ENCODE measurements around the gene MMUT.
"Not testable (repeated sequence)": the region's sequence is repeated elsewhere in the genome, so short reads cannot be mapped to it uniquely, and the experiment has no call there.

MMUT gene

DNA sequence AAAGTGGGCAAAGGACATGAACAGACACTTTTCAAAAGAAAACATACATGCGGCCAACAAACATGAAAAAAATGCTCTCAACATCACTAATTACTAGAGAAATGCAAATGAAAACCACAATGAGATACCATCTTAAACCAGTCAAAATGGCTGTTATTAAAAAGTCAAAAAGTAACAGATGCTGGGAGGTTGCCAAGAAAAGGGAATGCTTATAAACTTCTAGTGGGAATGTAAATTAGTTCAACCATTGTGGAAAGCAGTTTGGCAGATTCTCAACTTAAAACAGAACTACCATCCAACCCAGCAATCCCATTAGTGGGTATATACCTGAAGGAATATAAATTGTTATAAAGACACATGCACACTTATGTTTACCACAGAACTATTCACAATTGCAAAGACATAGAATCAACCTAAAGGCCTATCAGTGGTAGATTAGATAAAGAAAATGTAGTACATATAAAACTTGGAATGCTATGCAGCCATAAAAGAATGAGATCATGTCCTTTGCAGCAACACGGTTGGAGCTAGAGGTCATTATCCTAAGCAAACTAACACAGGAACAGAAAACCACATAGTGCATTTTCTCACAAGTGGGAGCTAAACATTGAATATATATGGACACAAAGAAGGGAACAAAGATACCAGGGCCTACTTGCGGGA, 16.4 kb upstream of the MMUT start:
- TF ChIP-seq PAX5 (IDR thresholded peaks at IDR 0.05; ENCODE audit: insufficient read depth, low read length, severe bottlenecking) (no peak), TAF1 (IDR thresholded peaks at IDR 0.05; ENCODE audit: low read depth, low read length) (no peak), SPI1 (IDR thresholded peaks at IDR 0.05; ENCODE audit: low read depth, low read length) (no peak), POU2F2 (IDR thresholded peaks at IDR 0.05; ENCODE audit: low read depth, low read length) (no peak), POLR2A (IDR thresholded peaks at IDR 0.05; ENCODE audit: low read depth, low read length) (no peak), POLR2AphosphoS5 (IDR thresholded peaks at IDR 0.05; ENCODE audit: low read depth, low read length) (no peak)
- no peak for DNase-seq (ENCODE audit: insufficient read length, low spot score)
- FAIRE-seq: no peak

DNA sequence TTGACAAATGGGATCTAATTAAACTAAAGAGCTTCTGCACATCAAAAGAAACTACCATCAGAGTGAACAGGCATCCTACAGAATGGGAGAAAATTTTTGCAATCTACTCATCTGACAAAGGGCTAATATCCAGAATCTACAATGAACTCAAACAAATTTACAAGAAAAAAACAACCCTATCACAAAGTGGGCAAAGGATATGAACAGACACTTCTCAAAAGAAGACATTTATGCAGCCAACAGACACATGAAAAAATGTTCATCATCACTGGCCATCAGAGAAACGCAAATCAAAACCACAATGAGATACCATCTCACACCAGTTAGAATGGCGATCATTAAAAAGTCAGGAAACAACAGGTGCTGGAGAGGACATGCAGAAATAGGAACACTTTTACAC, 13.5 kb upstream of the MMUT start:
- FAIRE-seq; DNase-seq (ENCODE audit: insufficient read length, low spot score): not testable (repeated sequence)

DNA sequence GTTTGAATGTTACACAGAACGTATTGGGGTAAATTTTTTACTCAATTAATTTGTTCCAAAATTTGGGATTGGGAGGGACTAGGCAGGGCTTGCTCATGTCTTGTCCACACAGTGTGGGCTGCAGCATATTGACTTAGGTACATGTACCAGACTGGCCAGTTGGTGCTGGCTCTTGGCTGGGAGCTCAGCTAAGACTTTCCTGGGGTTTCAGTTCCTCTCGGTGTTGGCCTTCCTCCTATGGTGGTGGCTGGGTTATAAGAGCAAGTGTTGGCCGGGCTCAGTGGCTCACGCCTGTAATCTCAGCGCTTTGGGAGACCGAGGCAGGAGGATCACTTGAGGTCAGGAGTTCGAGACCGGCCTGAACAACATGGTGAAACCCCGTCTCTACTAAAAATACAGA, 5.0 kb upstream of the MMUT start:
- no peak for DNase-seq (ENCODE audit: insufficient read length, low spot score)
- peak; percentile 79 for TF ChIP-seq SPI1 (IDR thresholded peaks at IDR 0.05; ENCODE audit: low read depth, low read length)
- no peak for TF ChIP-seq PAX5 (IDR thresholded peaks at IDR 0.05; ENCODE audit: insufficient read depth, low read length, severe bottlenecking)
- FAIRE-seq: no peak

DNA sequence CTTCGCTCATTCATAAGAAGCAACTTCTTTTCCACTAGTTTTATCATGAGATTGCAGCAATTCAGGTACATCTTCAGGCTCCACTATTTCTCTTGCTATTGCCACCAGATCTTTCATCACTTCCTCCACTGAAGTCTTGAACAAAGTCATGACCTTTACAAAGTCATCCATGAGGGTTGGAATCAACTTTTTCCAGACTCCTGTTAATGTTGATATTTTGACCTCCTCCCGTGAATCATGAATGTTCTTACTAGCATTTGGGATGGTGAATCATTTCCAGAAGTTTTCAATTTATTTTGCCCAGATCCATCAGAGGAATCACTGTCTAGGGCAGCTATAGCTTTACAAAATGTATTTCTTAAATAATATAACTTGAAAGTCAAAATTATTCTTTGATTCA, 1.6 kb upstream of the MMUT start:
- FAIRE-seq: peak; percentile 50
- TF ChIP-seq PAX5 (IDR thresholded peaks at IDR 0.05; ENCODE audit: insufficient read depth, low read length, severe bottlenecking): no peak
- TF ChIP-seq SPI1 (IDR thresholded peaks at IDR 0.05; ENCODE audit: low read depth, low read length): no peak
- TF ChIP-seq TAF1 (IDR thresholded peaks at IDR 0.05; ENCODE audit: low read depth, low read length): no peak
- TF ChIP-seq POU2F2 (IDR thresholded peaks at IDR 0.05; ENCODE audit: low read depth, low read length): no peak
- TF ChIP-seq POLR2A (IDR thresholded peaks at IDR 0.05; ENCODE audit: low read depth, low read length): no peak
- TF ChIP-seq POLR2AphosphoS5 (IDR thresholded peaks at IDR 0.05; ENCODE audit: low read depth, low read length): no peak
- DNase-seq (ENCODE audit: insufficient read length, low spot score): no peak

DNA sequence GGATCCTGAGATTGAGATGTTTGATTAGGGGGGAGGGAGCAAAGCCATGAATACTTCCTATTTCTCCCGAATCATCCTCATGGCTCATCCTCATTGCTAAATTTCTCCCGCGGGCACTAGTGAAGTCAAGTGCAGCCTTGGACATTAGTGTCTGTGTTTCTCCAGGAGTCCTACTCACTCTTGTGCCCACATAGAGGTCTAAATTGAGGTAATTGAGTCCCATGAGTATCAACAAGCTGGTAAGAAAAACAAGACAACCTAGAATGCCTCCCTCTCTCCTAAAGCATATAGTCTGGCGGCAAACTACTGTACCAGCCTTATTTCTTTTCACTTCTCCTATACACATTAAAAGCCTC, 537 bp upstream of the MMUT start:
- TF ChIP-seq TAF1 (IDR thresholded peaks at IDR 0.05; ENCODE audit: low read depth, low read length): no peak
- no peak for TF ChIP-seq PAX5 (IDR thresholded peaks at IDR 0.05; ENCODE audit: insufficient read depth, low read length, severe bottlenecking)
- DNase-seq (ENCODE audit: insufficient read length, low spot score) (no peak), FAIRE-seq (no peak)

DNA sequence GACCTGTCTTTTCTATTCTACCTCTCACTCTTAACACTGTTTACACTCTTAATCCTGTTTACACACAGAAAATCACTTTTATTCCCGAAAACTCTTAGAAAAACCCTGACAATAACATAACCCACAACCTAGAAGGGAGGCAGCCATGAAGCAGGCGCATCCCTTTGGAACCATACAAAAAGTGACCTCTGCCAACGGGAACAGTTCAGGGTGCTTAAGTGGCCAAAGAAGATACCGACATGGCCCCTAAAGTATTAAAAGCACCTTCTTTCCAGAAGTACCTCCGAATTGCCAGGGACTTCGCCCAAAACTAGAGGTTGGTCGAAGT, 490 bp downstream of the MMUT start:
- no peak for TF ChIP-seq POU2F2 (IDR thresholded peaks at IDR 0.05; ENCODE audit: low read depth, low read length)
- TF ChIP-seq TAF1 (IDR thresholded peaks at IDR 0.05; ENCODE audit: low read depth, low read length): no peak
- DNase-seq (ENCODE audit: insufficient read length, low spot score) (no peak), FAIRE-seq (no peak)

DNA sequence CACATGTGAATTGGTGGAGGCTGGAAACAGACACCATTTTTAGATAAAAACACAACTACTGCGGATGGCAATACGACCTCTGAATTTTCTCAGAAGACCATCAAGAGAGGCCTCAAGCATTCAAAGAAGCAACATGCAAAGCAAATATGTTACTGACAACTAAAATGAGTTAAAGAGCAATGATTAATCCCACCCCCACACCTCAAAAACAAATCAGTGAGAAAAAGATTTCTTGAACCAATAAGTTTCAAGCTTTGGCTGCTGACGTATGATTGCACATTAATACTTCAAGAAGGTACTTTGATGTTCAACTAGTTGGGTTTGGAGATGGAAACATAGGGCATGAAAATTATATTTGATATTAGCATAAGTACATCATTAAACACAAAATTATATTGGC, 982 bp downstream of the MMUT start:
- DNase-seq (ENCODE audit: insufficient read length, low spot score) (no peak), FAIRE-seq (no peak)
- TF ChIP-seq TAF1 (IDR thresholded peaks at IDR 0.05; ENCODE audit: low read depth, low read length) (no peak), SPI1 (IDR thresholded peaks at IDR 0.05; ENCODE audit: low read depth, low read length) (no peak), POLR2AphosphoS5 (IDR thresholded peaks at IDR 0.05; ENCODE audit: low read depth, low read length) (no peak), POU2F2 (IDR thresholded peaks at IDR 0.05; ENCODE audit: low read depth, low read length) (no peak), PAX5 (IDR thresholded peaks at IDR 0.05; ENCODE audit: insufficient read depth, low read length, severe bottlenecking) (no peak), POLR2A (IDR thresholded peaks at IDR 0.05; ENCODE audit: low read depth, low read length) (no peak)

DNA sequence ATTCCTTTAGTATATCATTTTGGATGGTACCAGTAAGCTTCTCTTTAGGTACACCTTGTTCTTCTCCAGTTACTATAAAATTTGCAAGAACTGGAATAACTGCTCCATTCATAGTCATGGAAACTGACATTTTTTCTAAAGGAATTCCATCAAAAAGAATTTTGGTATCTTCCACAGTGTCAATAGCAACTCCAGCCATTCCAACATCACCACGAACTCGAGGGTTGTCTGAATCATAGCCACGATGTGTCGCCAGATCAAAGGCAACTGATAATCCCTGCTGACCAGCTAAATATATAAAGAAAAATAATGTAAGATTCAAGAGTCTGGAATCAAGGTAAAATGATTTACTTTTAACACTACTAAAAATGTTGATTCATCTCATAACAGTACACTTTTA, 5.3 kb downstream of the MMUT start:
- TF ChIP-seq PAX5 (IDR thresholded peaks at IDR 0.05; ENCODE audit: insufficient read depth, low read length, severe bottlenecking): no peak
- DNase-seq (ENCODE audit: insufficient read length, low spot score) (no peak), FAIRE-seq (no peak)

DNA sequence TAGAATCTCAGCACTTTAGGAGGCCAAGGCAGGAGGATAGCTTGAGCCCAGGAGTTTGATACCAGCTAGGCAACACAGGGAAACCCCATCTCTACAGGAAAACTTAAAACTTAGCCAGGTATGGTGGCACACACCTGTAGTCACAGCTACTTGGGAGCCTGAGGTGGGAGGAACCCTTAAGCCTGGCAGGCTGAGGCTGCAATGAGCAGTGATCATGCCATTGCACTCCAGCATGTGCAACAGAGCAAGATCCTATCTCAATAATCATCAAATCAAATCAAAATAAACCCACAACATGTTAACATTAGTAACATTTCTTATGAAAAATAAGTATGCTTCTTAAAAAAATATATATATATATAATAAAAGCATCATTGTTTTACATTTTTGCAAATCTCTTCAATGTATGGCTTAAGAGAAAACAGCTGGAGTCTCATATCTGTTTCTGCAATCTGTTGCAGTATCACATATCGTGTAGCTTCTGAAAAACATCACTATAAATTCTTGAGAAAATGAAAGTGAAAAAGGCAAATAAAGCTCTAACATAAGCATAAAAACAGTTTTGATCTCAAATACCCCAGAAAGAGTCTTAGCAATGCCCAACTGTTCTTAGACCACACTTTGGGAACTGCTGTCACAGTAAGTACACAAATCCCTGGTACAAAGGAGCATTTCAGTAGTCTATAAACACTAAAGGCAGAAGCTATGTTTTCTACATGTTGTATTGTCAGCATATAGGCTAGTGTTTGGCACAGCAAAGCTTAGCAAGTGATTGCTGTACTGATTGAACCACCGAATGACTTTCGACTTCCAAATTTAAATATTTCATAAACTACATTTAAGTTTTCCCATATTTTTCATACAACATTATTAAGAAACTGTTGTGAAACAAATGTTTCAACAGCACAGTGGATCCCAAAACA, 8.0 kb downstream of the MMUT start:
- peak; percentile 51 for FAIRE-seq
- DNase-seq (ENCODE audit: insufficient read length, low spot score): no peak
- TF ChIP-seq POU2F2 (IDR thresholded peaks at IDR 0.05; ENCODE audit: low read depth, low read length) (no peak), SPI1 (IDR thresholded peaks at IDR 0.05; ENCODE audit: low read depth, low read length) (no peak), TAF1 (IDR thresholded peaks at IDR 0.05; ENCODE audit: low read depth, low read length) (no peak), POLR2AphosphoS5 (IDR thresholded peaks at IDR 0.05; ENCODE audit: low read depth, low read length) (no peak), POLR2A (IDR thresholded peaks at IDR 0.05; ENCODE audit: low read depth, low read length) (no peak), PAX5 (IDR thresholded peaks at IDR 0.05; ENCODE audit: insufficient read depth, low read length, severe bottlenecking) (no peak)

DNA sequence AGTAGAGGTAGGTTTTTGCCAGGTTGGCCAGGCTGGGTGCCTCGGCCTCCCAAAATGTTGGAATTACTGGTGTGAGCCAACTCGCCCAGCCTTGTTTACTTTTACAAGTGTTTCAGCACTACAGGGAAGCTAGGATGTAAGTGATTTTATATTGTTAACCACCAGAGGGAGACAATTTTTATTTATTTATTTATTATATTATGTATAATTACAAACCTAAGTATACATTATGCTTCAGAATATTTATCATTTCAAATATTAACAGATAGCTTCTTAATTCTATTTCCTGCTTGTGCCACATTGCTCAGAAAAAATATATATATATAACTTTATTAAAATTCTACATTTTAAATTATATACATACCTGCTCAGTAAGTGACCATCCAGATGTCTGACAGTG, 9.8 kb downstream of the MMUT start:
- no peak for TF ChIP-seq POU2F2 (IDR thresholded peaks at IDR 0.05; ENCODE audit: low read depth, low read length)
- TF ChIP-seq POLR2AphosphoS5 (IDR thresholded peaks at IDR 0.05; ENCODE audit: low read depth, low read length): no peak
- no peak for TF ChIP-seq TAF1 (IDR thresholded peaks at IDR 0.05; ENCODE audit: low read depth, low read length)
- TF ChIP-seq SPI1 (IDR thresholded peaks at IDR 0.05; ENCODE audit: low read depth, low read length): no peak
- TF ChIP-seq PAX5 (IDR thresholded peaks at IDR 0.05; ENCODE audit: insufficient read depth, low read length, severe bottlenecking): no peak
- TF ChIP-seq POLR2A (IDR thresholded peaks at IDR 0.05; ENCODE audit: low read depth, low read length): no peak
- DNase-seq (ENCODE audit: insufficient read length, low spot score): no peak
- no peak for FAIRE-seq

DNA sequence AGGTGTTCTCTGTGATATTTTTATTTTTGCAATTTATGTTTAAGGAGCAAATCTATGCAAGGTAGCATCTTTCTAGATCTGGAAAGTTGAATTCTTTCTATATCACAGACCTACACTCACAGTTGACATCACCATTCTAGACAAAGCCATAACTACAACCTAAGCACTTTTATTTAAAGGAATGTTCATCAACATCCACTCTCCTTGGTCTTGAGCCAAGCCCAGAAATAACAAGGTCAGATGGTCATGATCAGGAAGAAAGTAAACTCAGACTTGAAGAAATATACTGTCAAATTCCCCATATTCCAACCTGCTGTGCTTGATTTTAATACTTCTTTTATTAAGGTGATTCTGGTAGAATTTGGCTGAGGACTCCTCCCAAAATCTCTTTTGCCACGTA, 32.2 kb downstream of the MMUT start:
- no peak for DNase-seq (ENCODE audit: insufficient read length, low spot score)
- FAIRE-seq: no peak
- TF ChIP-seq TAF1 (IDR thresholded peaks at IDR 0.05; ENCODE audit: low read depth, low read length) (no peak), POLR2AphosphoS5 (IDR thresholded peaks at IDR 0.05; ENCODE audit: low read depth, low read length) (no peak), PAX5 (IDR thresholded peaks at IDR 0.05; ENCODE audit: insufficient read depth, low read length, severe bottlenecking) (no peak), POU2F2 (IDR thresholded peaks at IDR 0.05; ENCODE audit: low read depth, low read length) (no peak), SPI1 (IDR thresholded peaks at IDR 0.05; ENCODE audit: low read depth, low read length) (no peak), POLR2A (IDR thresholded peaks at IDR 0.05; ENCODE audit: low read depth, low read length) (no peak)

Measured in GM12891 (cell line).